Measurements from ENCODE around the gene PML.
"Not testable (repeated sequence)": the region's sequence is repeated elsewhere in the genome, so short reads cannot be mapped to it uniquely, and the experiment has no call there.

DNA sequence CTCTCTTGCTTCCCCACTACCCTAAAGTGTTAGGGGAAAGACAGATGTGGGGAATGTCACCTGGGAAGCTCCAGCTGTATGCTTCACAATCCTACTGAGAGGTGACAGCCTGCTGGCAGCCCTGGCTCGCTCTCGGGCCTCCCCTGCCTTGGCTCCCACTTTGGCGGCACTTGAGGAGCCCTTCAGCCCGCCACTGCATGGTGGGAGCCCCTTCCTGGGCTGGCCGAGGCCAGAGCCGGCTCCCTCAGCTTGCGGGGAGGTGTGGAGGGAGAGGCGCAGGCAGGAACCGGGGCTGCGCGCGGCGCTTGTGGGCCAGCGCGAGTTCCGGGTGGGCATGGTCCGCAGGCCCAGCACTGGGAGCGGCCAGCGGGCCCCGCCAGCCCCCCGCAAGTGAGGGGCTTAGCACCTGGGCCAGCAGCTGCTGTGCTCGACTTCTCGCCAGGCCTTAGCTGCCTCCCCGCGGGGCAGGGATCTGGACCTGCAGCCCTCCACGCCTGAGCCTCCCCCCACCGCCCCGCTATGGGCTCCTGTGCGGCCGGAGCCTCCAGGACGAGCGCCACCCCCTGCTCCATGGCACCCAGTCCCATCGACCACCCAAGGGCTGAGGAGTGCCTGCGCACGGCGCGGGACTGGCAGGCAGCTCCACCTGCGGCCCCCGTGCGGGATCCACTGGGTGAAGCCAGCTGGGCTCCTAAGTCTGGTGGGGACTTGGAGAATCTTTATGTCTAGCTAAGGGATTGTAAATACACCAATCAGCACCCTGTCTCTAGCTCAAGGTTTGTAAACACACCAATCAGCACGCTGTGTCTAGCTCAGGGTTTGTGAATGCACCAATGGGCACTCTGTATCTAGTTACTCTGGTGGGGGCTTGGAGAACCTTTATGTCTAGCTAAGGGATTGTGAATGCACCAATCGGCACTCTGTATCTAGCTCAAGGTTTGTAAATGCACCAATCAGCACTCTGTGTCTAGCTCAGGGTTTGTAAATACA is 58.0 kb downstream of the PML start:
- TF ChIP-seq, protein P1, sequence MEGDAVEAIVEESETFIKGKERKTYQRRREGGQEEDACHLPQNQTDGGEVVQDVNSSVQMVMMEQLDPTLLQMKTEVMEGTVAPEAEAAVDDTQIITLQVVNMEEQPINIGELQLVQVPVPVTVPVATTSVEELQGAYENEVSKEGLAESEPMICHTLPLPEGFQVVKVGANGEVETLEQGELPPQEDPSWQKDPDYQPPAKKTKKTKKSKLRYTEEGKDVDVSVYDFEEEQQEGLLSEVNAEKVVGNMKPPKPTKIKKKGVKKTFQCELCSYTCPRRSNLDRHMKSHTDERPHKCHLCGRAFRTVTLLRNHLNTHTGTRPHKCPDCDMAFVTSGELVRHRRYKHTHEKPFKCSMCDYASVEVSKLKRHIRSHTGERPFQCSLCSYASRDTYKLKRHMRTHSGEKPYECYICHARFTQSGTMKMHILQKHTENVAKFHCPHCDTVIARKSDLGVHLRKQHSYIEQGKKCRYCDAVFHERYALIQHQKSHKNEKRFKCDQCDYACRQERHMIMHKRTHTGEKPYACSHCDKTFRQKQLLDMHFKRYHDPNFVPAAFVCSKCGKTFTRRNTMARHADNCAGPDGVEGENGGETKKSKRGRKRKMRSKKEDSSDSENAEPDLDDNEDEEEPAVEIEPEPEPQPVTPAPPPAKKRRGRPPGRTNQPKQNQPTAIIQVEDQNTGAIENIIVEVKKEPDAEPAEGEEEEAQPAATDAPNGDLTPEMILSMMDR (IDR thresholded peaks at IDR 0.05; ENCODE audit: insufficient read depth, low read length), result not testable (repeated sequence)
- TF ChIP-seq SPI1 (IDR thresholded peaks at IDR 0.05; ENCODE audit: borderline replicate concordance, low read depth); POLR2AphosphoS5 (IDR thresholded peaks at IDR 0.05; ENCODE audit: low read depth): not testable (repeated sequence)
